ENCODE measurements around the gene TNFAIP3.
A peak's percentile ranks its signal among the peaks of the same experiment; 100 is the strongest.

The TNFAIP3 gene

GRCh38 chr6:137864812-137865508 lies 2.1 kb upstream of the TNFAIP3 start:
- no peak for DNase-seq (ENCODE audit: low read depth)

GRCh38 chr6:137866200-137866913 lies 702 bp upstream of the TNFAIP3 start:
- peak; percentile 73 for DNase-seq (ENCODE audit: low read depth)

GRCh38 chr6:137867685-137868509 lies 838 bp downstream of the TNFAIP3 start:
- peak; percentile 38 for DNase-seq (ENCODE audit: low read depth)

GRCh38 chr6:137868721-137869548 lies 1.9 kb downstream of the TNFAIP3 start:
- no peak for DNase-seq (ENCODE audit: low read depth)

- DNase-seq (ENCODE audit: low read depth): no peak
Observed at GRCh38 chr6:137869549-137870307, 2.7 kb downstream of the TNFAIP3 start.

GRCh38 chr6:137870308-137870644 lies 3.2 kb downstream of the TNFAIP3 start:
- no peak for DNase-seq (ENCODE audit: low read depth)

GRCh38 chr6:137870744-137871247 lies 3.7 kb downstream of the TNFAIP3 start:
- DNase-seq (ENCODE audit: low read depth): peak; percentile 20

GRCh38 chr6:137871291-137871690 lies 4.2 kb downstream of the TNFAIP3 start:
- no peak for DNase-seq (ENCODE audit: low read depth)

GRCh38 chr6:137871831-137872454 lies 4.9 kb downstream of the TNFAIP3 start:
- DNase-seq (ENCODE audit: low read depth): peak; percentile 46

GRCh38 chr6:137872581-137873115 lies 5.6 kb downstream of the TNFAIP3 start:
- no peak for DNase-seq (ENCODE audit: low read depth)

- DNase-seq (ENCODE audit: low read depth): peak; percentile 82
Observed at GRCh38 chr6:137873273-137873762, 6.3 kb downstream of the TNFAIP3 start.

- peak; percentile 45 for DNase-seq (ENCODE audit: low read depth)
Observed at GRCh38 chr6:137874204-137875057, 7.4 kb downstream of the TNFAIP3 start.

- no peak for DNase-seq (ENCODE audit: low read depth)
Observed at GRCh38 chr6:137875058-137875520, 8.0 kb downstream of the TNFAIP3 start.

GRCh38 chr6:137875606-137876005 lies 8.5 kb downstream of the TNFAIP3 start:
- DNase-seq (ENCODE audit: low read depth): no peak

GRCh38 chr6:137876547-137876946 lies 9.5 kb downstream of the TNFAIP3 start:
- DNase-seq (ENCODE audit: low read depth): no peak

GRCh38 chr6:137877113-137877512 lies 10.1 kb downstream of the TNFAIP3 start:
- DNase-seq (ENCODE audit: low read depth): no peak

- DNase-seq (ENCODE audit: low read depth): no peak
Observed at GRCh38 chr6:137877606-137878005, 10.5 kb downstream of the TNFAIP3 start.

- DNase-seq (ENCODE audit: low read depth): no peak
Observed at GRCh38 chr6:137878029-137878428, 11.0 kb downstream of the TNFAIP3 start.

All from ELR (cell line).